ENCODE measurements around the gene PDE6A. TPM values are rescaled to one million over a fixed set of nuclear protein-coding genes. Genes with fewer than 3 reads are reported as not detected.

Gene PDE6A
- total and polyA plus RNA-seq, 4 donors: 0.06 TPM; not detected in 3

DNA sequence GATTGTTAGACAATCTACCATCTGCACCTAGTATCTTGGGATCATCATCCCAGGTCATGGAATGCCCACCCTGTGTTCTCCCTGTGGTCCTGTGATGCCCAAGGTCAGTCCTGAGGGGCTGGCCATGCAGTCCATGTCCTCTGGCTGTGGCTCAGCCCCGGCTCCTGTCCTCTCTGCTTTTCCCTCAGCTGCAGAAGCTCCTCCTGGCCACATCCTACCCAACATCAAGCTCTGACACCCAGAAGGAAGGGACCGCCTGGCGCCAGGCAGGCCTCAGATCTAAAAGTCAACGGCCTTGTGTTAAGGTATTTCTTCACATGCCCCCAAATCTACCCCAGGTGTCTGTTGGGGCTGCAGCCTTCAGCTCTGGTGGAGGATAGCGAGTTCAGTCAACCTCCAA lies 114.0 kb downstream of the PDE6A start:
- Histone ChIP-seq H3K9ac (ENCODE audit: low read depth in 1 of 2, low read length in 2 of 2) (no peak overlapping the region), H3K4me3 (ENCODE audit: low read depth in 1 of 3, low read length in 3 of 3) (no peak overlapping the region), H3K27me3 (ENCODE audit: control insufficient read depth in 4 of 4, insufficient read depth in 4 of 4, low read length in 3 of 4) (no peaks in the 10 kb centered on the region), H3K36me3 (ENCODE audit: control insufficient read depth in 4 of 4, insufficient read depth in 3 of 4, low read depth in 1 of 4, low read length in 3 of 4) (peaks cover 1 to 37% (median 8%) of the 10 kb centered on the region in 4 donors), H3K4me1 (ENCODE audit: control insufficient read depth in 4 of 4, insufficient read depth in 4 of 4, low read length in 3 of 4) (no peaks in the 10 kb centered on the region), H3K9me3 (ENCODE audit: control insufficient read depth in 4 of 4, low read length in 3 of 4) (no peaks in the 10 kb centered on the region), H3K27ac (ENCODE audit: low read depth in 1 of 2, low read length in 2 of 2) (no peak overlapping the region)
- 92% methylated on average over 5 of the region's 5 CpGs for WGBS
- DNase-seq (ENCODE audit: low spot score): no peak
- TF ChIP-seq HNF4G (IDR thresholded peaks at IDR 0.05) (no peak), MAX (IDR thresholded peaks at IDR 0.05) (no peak), TAF1 (conservative IDR thresholded peaks at IDR 0.05) (no peak), ATF3 (IDR thresholded peaks at IDR 0.05) (no peak), FOXA2 (IDR thresholded peaks at IDR 0.05) (no peak)

DNA sequence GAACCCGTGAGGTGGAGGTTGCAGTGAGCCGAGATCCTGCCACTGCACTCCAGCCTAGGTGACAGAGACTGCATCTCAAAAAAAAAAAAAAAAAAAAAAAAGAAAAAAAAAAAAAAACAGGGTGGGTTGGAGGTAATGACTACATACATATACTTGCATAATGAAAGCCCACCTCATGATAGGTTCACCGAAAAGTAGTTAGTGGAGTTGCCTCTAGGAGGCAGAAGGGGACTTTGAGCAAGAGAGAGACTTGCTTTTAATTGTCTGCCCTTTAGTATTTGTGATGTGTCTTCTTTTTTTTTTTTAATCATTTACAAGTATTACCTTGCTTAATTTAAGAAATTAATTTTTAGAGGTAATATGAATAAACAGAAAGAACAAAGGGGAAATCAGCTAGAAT lies 114.6 kb downstream of the PDE6A start:
- H3K36me3 ChIP-seq (ENCODE audit: control insufficient read depth in 4 of 4, insufficient read depth in 3 of 4, low read depth in 1 of 4, low read length in 3 of 4): peaks cover 1 to 36% (median 6%) of the 10 kb centered on the region in 4 donors
- H3K27me3 ChIP-seq (ENCODE audit: control insufficient read depth in 4 of 4, insufficient read depth in 4 of 4, low read length in 3 of 4): no peaks in the 10 kb centered on the region
- H3K4me3 ChIP-seq (ENCODE audit: low read depth in 1 of 3, low read length in 3 of 3): no peak overlapping the region
- no peak for TF ChIP-seq NR2F2 (IDR thresholded peaks at IDR 0.05)
- TF ChIP-seq TAF1 (conservative IDR thresholded peaks at IDR 0.05): no peak
- TF ChIP-seq HNF4G (IDR thresholded peaks at IDR 0.05): no peak
- TF ChIP-seq JUND (IDR thresholded peaks at IDR 0.05): no peak
- TF ChIP-seq RXRA (IDR thresholded peaks at IDR 0.05): no peak
- no peak for TF ChIP-seq EGR1 (IDR thresholded peaks at IDR 0.05; ENCODE audit: low read depth in 2 of 2)
- TF ChIP-seq FOXA2 (IDR thresholded peaks at IDR 0.05): no peak
- TF ChIP-seq MAX (IDR thresholded peaks at IDR 0.05): no peak
- TF ChIP-seq SP1 (IDR thresholded peaks at IDR 0.05): no peak
- no peak overlapping the region for H3K9ac ChIP-seq (ENCODE audit: low read depth in 1 of 2, low read length in 2 of 2)
- H3K9me3 ChIP-seq (ENCODE audit: control insufficient read depth in 4 of 4, low read length in 3 of 4): no peaks in the 10 kb centered on the region
- WGBS: 68% methylated on average over 3 of the region's 3 CpGs
- no peaks in the 10 kb centered on the region for H3K4me1 ChIP-seq (ENCODE audit: control insufficient read depth in 4 of 4, insufficient read depth in 4 of 4, low read length in 3 of 4)
- no peak overlapping the region for H3K27ac ChIP-seq (ENCODE audit: low read depth in 1 of 2, low read length in 2 of 2)
- no peak for DNase-seq (ENCODE audit: low spot score)

GRCh38 chr5:149828161-149829011 lies 116.2 kb downstream of the PDE6A start:
- H3K9me3 ChIP-seq (ENCODE audit: control insufficient read depth in 4 of 4, low read length in 3 of 4): no peaks in the 10 kb centered on the region
- no peak overlapping the region for H3K9ac ChIP-seq (ENCODE audit: low read depth in 1 of 2, low read length in 2 of 2)
- TF ChIP-seq RAD21 (IDR thresholded peaks at IDR 0.05) (peak; percentile 98 to 99), ATF3 (IDR thresholded peaks at IDR 0.05) (no peak), HNF4A (conservative IDR thresholded peaks at IDR 0.05) (peak; percentile 6 to 18), NR2F2 (IDR thresholded peaks at IDR 0.05) (peak; percentile 35), RXRA (IDR thresholded peaks at IDR 0.05) (peak in 1 of 2 donors; percentile 20), YY1 (IDR thresholded peaks at IDR 0.05) (no peak)
- TF ChIP-seq, protein P1, sequence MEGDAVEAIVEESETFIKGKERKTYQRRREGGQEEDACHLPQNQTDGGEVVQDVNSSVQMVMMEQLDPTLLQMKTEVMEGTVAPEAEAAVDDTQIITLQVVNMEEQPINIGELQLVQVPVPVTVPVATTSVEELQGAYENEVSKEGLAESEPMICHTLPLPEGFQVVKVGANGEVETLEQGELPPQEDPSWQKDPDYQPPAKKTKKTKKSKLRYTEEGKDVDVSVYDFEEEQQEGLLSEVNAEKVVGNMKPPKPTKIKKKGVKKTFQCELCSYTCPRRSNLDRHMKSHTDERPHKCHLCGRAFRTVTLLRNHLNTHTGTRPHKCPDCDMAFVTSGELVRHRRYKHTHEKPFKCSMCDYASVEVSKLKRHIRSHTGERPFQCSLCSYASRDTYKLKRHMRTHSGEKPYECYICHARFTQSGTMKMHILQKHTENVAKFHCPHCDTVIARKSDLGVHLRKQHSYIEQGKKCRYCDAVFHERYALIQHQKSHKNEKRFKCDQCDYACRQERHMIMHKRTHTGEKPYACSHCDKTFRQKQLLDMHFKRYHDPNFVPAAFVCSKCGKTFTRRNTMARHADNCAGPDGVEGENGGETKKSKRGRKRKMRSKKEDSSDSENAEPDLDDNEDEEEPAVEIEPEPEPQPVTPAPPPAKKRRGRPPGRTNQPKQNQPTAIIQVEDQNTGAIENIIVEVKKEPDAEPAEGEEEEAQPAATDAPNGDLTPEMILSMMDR (IDR thresholded peaks at IDR 0.05; ENCODE audit: low read depth, low read length, missing input control): peak; percentile 94
- no peaks in the 10 kb centered on the region for H3K27me3 ChIP-seq (ENCODE audit: control insufficient read depth in 4 of 4, insufficient read depth in 4 of 4, low read length in 3 of 4)
- peaks cover 1 to 29% (median 6%) of the 10 kb centered on the region in 4 donors for H3K36me3 ChIP-seq (ENCODE audit: control insufficient read depth in 4 of 4, insufficient read depth in 3 of 4, low read depth in 1 of 4, low read length in 3 of 4)
- peak; percentile 86 for DNase-seq (ENCODE audit: low spot score)
- no peak overlapping the region for H3K4me3 ChIP-seq (ENCODE audit: low read depth in 1 of 3, low read length in 3 of 3)
- no peak overlapping the region for H3K27ac ChIP-seq (ENCODE audit: low read depth in 1 of 2, low read length in 2 of 2)
- no peaks in the 10 kb centered on the region for H3K4me1 ChIP-seq (ENCODE audit: control insufficient read depth in 4 of 4, insufficient read depth in 4 of 4, low read length in 3 of 4)
- 44% methylated on average over 11 of the region's 11 CpGs for WGBS

All from liver (tissue), 9 donors.